Ovary (tissue), 9 donors: Measurements from ENCODE around the gene EHBP1. TPM values are rescaled to one million over a fixed set of nuclear protein-coding genes. Genes with fewer than 3 reads are reported as not detected.

Experiments
- DNase-seq, 5 donors: peaks; one replicate each; pipeline ENCODE4 v3.0.0-alpha.2; 2019 to 2020
- H3K27ac ChIP-seq, 2 donors: fragments of 200-600 bp; one replicate each; pipeline versions ENCODE4 v1.5.1 to v1.8.0; 2019 to 2022
- H3K27me3 ChIP-seq: fragments of 200-600 bp; one replicate; pipeline ENCODE4 v1.8.0; 2022
- H3K36me3 ChIP-seq: fragments of 200-600 bp; sonication (generic); one replicate; pipeline ENCODE4 v1.5.1; 2019
- H3K4me1 ChIP-seq: one replicate; pipeline ENCODE4 v1.8.1; 2013; ENCODE audit warnings: mild to moderate bottlenecking, moderate library complexity; ENCODE audit not compliant: insufficient read depth
- H3K4me3 ChIP-seq: fragments of 200-600 bp; sonication (generic); one replicate; pipeline ENCODE4 v1.5.1; 2017
- H3K9me3 ChIP-seq, 2 donors: fragments of 200-600 bp in 1 of 2; sonication (generic) in 1 of 2; one replicate each; pipeline versions ENCODE4 v1.5.1 to v1.8.1; 2013 to 2019; ENCODE audit warnings: mild to moderate bottlenecking in 1 of 2, moderate library complexity in 1 of 2
- EP300 ChIP-seq: sonication (generic); formaldehyde crosslinking; IDR thresholded peaks from one replicate; pipeline ENCODE4 v1.6.1; 2017; ENCODE audit warnings: antibody characterized with exemption
- POLR2A ChIP-seq: fragments of 450-650 bp; IDR thresholded peaks from one replicate; pipeline ENCODE4 v1.6.1; 2017; ENCODE audit warnings: antibody characterized with exemption, mild to moderate bottlenecking, moderate library complexity
- WGBS, 3 donors: extraction: QIAGEN DNeasy Blood & Tissue Kit in 1 of 3; methylation state at CpG; one replicate each; pipeline versions ENCODE4 v1.1.5 to v1.1.7; 2013 to 2017; 5-methylcytosine and 5-hydroxymethylcytosine counted together
- intact Hi-C, 4 donors: fragments of 100-400 bp; cut with DNase I; formaldehyde crosslinking; loops; one replicate each; pipeline versions ENCODE4 v1.11.0 to v1.15.1; 2022 to 2023
- polyA plus RNA-seq, 2 donors: library from polyadenylated mRNA; stranded (reverse); fragments of 200-250 nt in 1 of 2; fragments of 350-450 nt in 1 of 2; fragmentation: Illumina TruSeq in 1 of 2; extraction: RNeasy Lipid Tissue Mini Kit (QIAGEN cat#74804) in 1 of 2; gene quantifications; one replicate each; pipeline ENCODE4 v1.2.3, GENCODE V29; 2013 to 2014
- total RNA-seq, 7 donors: library from RNA; depleted of rRNA in 2 of 7; stranded (reverse); fragments of >200 nt in 2 of 7; fragmentation: NEBNext Ultra II Directional in 3 of 7; extraction: Animal tissue kit (Norgen Biotek cat#: 25700) in 3 of 7; gene quantifications; one replicate each; pipeline versions ENCODE4 v1.1.0 to v1.2.4, GENCODE V29; 2016 to 2023
- TF ChIP-seq, protein P1 (sequence below), 3 donors: fragments of 450-650 bp in 2 of 3; fragments of 200-600 bp in 1 of 3; IDR thresholded peaks; one replicate each; pipeline versions ENCODE4 v1.5.1 to v1.8.0; 2016 to 2022; ENCODE audit warnings: antibody characterized with exemption in 3 of 3, mild to moderate bottlenecking in 1 of 3
- donor health status: DM: no; HTN: no; CAD: no; lungs with moderate emphysema.
- donor health status: DM: no; HTN: no; CAD: no.
- donor health status: Bipolar disorder and iron deficiency.
- donor health status: DM: yes; HTN: yes; CAD: no.
- donor health status: DM: no; HTN: no; CAD: no.
- donor health status: DM: yes; HTN: yes; CAD: no.

EHBP1 gene
- total and polyA plus RNA-seq, 9 donors = 56.3 to 185 (median 117) TPM

DNA sequence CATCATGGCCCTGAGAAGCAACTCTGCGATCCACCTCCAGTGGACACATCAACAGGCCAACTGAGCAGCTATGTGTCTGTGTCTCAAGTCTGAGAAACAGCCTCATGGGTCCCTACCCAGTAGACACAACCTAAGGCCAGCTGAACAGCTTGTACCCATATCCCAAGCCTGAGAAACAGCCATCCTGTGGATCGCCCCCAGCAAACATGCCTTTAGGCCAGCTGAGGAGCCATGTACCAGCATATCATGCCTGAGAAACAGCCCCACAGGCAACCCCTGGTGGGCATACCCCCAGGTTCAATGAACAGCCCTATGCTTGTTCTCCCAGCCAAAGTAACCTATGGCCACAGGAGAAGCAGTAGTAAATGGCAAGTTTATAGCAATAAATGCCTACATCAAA lies 218.4 kb downstream of the EHBP1 start:
- Histone ChIP-seq H3K27me3 (no peaks in the 10 kb centered on the region), H3K4me1 (no peaks in the 10 kb centered on the region), H3K9me3 (no peaks in the 10 kb centered on the region), H3K27ac (no peak overlapping the region), H3K36me3 (no peaks in the 10 kb centered on the region), H3K4me3 (no peak overlapping the region)
- TF ChIP-seq, protein P1, sequence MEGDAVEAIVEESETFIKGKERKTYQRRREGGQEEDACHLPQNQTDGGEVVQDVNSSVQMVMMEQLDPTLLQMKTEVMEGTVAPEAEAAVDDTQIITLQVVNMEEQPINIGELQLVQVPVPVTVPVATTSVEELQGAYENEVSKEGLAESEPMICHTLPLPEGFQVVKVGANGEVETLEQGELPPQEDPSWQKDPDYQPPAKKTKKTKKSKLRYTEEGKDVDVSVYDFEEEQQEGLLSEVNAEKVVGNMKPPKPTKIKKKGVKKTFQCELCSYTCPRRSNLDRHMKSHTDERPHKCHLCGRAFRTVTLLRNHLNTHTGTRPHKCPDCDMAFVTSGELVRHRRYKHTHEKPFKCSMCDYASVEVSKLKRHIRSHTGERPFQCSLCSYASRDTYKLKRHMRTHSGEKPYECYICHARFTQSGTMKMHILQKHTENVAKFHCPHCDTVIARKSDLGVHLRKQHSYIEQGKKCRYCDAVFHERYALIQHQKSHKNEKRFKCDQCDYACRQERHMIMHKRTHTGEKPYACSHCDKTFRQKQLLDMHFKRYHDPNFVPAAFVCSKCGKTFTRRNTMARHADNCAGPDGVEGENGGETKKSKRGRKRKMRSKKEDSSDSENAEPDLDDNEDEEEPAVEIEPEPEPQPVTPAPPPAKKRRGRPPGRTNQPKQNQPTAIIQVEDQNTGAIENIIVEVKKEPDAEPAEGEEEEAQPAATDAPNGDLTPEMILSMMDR (IDR thresholded peaks at IDR 0.05) = no peak
- no peak for TF ChIP-seq POLR2A
- TF ChIP-seq EP300 = no peak
- intact Hi-C loops = no loop called here
- 92 to 98% (median 94%) methylated on average over 2 of the region's 2 CpGs for WGBS, 3 donors
- DNase-seq = no peak

DNA sequence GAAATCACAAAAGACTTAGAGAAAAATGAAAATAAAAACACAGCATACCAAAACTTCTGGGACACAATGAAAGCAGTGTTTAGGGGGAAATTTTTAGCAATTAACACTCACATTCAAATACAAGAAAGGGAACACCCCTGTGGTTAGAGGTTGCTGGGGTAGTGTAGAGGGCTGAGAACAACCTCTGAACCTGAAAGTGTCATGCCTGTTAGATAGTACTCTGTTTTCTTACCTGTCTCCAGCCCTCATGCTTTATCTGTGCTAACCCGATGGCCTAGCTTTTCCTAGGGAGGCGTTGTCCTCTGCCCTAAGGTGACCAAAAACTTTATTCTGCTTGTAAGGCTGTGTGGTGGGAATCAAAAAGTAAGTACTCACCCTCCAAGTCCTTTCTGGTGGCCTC lies 222.5 kb downstream of the EHBP1 start:
- no peaks in the 10 kb centered on the region for H3K36me3 ChIP-seq
- no peak overlapping the region for H3K4me3 ChIP-seq
- WGBS, 3 donors = 92 to 94% (median 94%) methylated on average over 2 of the region's 2 CpGs

DNA sequence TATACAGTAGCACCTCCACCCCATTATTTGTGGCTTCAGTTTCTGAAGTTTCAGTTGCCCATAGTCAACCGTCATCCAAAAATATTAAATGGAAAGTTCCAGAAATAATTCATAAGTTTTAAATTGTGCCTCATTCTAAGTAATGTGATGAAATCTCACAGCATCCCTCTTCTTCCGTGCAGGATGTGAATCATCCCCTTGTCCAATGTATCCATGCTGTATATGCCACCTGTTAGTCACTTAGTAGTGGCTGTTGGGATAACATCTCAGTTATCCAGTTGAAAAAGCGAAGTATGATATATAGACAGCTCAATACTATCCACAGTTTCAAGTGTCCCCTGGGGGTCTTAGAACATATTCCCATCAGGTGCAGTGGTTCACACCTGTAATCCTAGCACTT lies 226.0 kb downstream of the EHBP1 start:
- intact Hi-C loops = no loop called here
- no peak overlapping the region for H3K27ac ChIP-seq
- TF ChIP-seq, protein P1 (IDR thresholded peaks at IDR 0.05) = no peak
- TF ChIP-seq EP300 = no peak
- TF ChIP-seq POLR2A = no peak
- no peaks in the 10 kb centered on the region for H3K4me1 ChIP-seq
- H3K9me3 ChIP-seq = no peaks in the 10 kb centered on the region
- no peaks in the 10 kb centered on the region for H3K36me3 ChIP-seq
- H3K4me3 ChIP-seq = no peak overlapping the region
- H3K27me3 ChIP-seq = no peaks in the 10 kb centered on the region
- WGBS, 3 donors = 94 to 97% (median 96%) methylated on average over 3 of the region's 3 CpGs
- no peak for DNase-seq

More for the DNA sequence above, 222.5 kb downstream of the EHBP1 start:
- intact Hi-C loops = no loop called here
- no peaks in the 10 kb centered on the region for H3K4me1 ChIP-seq
- TF ChIP-seq POLR2A (no peak), EP300 (no peak)
- TF ChIP-seq, protein P1 (IDR thresholded peaks at IDR 0.05) = no peak
- no peaks in the 10 kb centered on the region for H3K9me3 ChIP-seq
- no peaks in the 10 kb centered on the region for H3K27me3 ChIP-seq
- DNase-seq = no peak
- no peak overlapping the region for H3K27ac ChIP-seq

DNA sequence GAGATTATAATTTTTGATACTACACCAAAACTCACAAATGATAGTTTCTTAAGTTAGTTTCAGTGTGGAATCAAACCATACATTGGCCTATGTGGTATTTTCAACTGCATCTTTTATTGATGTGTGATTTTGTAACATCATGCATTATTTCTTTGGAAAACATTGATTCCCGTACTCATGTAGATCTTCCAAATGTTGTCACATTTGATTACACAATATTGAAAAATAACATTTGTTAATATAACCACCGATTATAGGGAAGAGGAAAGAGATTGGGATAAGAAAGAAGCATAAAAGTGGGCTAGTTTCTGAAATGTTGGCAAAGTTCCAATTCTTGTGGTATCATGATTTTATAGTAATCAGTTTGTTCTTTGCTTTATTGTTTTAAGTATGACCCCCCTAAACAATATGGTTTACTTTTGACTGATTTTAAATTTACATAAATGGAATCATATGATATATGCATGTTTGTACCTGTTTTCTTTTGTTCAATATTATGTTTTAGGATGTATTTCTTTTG lies 227.9 kb downstream of the EHBP1 start:
- no peak overlapping the region for H3K27ac ChIP-seq
- no peaks in the 10 kb centered on the region for H3K9me3 ChIP-seq
- H3K36me3 ChIP-seq = no peaks in the 10 kb centered on the region
- no peaks in the 10 kb centered on the region for H3K4me1 ChIP-seq
- 61 to 72% (median 66%) methylated on average over 2 of the region's 2 CpGs for WGBS, 3 donors
- no peak overlapping the region for H3K4me3 ChIP-seq
- no peaks in the 10 kb centered on the region for H3K27me3 ChIP-seq
- no peak for TF ChIP-seq POLR2A
- TF ChIP-seq, protein P1 (IDR thresholded peaks at IDR 0.05) = no peak
- TF ChIP-seq EP300 = no peak
- no peak for DNase-seq
- intact Hi-C loops = no loop called here
